NCI-H345 (cell line): ENCODE results near the gene NOX5.

Experiments
- DNase-seq: peaks from one replicate; lab custom pipeline; 2025; lab: John Stamatoyannopoulos, UW

Gene NOX5

DNA sequence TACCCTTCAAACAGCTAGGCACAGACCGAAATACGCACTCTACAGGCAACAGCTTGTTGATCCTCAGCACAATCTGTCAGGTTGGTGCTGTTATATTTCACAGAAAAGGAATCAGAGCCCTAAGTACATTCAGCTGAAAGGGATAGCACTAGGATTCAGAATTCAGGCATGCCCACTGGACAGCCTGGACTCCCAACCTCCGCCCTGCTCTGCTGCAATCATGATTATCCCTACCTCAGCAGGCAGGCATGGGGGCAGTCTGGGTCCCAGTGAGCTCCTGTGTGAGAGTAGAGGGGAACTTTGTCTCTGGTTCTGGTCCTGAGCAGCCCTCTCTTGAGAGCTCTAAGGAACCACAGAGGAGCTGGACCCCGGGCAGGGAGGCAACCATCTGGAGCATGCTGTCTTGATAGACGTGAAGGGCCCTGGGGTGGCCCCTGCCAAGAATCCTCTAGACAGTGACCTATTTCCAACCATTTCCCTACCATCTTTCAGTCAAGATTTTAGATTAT lies 23.4 kb upstream of the NOX5 start:
- no peak for DNase-seq

DNA sequence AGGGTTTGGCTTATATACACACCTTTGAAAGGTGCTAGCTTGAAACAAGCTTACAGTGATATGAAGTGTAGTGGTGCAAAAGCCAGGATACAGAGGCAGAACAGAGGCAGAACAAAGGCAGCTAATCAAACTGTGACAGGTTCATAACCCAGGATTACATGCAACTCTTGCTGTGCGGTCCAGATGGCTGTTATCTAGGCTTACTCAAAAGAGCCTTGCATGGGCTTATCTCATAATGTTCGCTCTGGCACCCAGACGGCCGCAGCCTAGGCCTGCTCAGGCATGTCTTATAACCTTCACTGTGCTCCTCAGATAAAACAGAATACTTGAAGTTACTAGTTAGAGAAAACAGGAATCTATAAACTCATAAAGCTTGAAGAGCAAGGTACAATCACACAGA lies 22.8 kb upstream of the NOX5 start:
- no peak for DNase-seq

DNA sequence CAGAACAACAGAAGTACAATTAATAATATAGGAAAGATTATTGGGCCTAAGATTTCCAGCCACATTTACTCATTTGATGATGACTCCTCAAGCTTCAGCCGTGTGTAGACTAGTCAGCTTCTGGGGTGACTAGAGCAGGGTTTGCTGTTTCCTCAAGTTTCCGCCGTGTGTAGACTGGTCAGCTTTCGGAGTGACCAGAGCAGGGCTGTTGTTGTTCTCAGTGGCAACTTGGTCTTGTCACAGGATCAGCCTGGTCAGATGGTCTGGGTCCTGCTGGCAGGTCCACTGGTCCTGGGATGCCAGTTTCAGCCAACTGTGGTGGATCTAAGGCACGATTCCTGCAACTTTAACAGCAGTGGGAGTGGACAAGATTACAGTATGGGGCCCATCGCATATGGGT lies 21.8 kb upstream of the NOX5 start:
- no peak for DNase-seq

DNA sequence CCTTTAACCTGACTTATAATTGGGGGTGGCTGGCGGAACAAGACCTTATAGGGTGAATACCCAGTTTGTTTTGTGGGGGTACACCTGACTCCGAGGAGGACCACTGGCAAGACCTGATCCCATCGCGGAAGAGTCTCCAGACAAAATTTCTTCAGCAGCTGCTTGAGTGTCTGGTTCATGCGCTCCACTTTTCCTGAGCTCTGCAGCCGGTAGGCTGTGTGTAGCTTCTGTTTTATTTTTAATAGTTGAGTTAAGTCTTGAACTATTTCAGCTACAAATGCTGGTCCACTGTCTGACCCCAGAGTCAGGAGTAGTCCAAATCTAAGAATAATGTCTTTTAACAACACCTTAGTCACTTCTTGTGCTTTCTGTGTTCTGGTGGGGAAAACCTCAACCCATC lies 21.2 kb upstream of the NOX5 start:
- DNase-seq = no peak

DNA sequence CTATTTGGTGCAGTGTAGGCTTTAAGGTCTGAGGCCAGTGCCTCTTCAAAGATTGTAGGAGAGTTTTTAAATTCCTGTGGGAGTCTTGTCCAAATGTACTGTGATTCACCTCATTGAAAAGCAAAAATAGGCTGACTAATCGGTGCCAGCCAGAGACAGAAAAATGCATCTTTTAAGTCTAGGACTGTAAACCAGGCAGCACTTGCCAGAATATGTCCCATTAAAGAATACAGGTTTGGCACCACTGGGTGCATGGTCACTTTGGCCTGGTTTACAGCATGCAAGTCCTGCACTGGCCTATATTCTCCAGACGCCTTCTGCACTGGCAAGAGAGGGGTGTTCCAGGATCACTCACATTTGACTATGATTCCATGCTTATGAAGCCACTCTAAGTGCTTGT lies 20.3 kb upstream of the NOX5 start:
- no peak for DNase-seq

DNA sequence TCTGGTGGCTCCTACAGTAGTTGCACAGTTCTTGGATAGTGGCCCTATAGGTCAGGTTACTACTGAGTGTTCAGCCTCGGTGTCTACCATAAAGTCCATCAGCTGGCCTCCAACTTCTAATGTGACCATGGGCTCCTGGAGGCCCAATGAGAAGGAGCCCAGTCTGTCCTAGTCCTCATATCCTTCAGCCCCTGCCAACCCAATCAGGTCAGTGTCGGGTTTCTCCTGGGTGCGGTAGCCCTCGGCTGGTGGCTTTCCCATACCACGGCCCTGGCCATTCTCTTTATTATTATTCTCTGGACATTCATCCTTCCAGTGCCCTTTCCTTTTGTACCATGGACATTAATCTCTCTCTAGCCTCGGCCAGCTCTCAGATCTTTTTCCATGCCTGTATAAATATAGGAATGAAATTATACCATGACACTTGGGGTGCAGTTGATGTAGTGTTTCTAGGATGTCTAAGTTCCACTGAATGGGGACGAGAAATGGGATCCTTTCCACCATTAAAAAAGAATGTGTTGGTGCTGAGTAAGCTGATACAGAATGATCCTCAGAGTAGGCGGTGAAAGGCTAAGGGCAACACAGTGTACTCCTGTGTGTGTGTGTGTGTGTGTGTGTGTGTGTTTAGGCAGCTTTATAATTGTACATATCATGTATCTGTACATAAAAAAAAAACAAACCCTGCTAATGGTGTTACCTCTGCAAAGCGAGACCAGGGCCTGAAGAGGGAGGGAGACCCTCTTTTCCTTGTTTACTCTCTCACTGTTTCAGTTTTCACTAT lies 19.3 kb upstream of the NOX5 start:
- DNase-seq = no peak

DNA sequence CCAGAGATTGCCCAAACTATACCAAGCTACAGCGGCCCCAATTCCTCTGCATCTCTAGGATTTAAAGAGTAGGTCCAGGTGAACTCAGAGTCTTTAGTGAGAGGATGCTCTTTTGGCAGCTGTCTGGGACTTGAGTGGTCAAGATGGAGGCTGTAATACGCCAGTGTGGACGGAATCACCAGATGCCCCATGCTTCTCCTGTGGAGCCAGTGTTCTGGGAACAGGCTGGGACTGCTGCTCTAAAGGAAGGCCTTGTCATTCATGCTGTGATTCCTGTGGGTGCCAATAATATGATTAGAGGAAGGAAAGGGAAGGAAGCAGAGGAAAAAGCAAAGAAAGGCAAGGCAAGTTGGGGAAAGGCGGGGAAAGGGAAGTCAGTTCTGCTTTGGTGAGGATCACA lies 17.4 kb upstream of the NOX5 start:
- DNase-seq = no peak

DNA sequence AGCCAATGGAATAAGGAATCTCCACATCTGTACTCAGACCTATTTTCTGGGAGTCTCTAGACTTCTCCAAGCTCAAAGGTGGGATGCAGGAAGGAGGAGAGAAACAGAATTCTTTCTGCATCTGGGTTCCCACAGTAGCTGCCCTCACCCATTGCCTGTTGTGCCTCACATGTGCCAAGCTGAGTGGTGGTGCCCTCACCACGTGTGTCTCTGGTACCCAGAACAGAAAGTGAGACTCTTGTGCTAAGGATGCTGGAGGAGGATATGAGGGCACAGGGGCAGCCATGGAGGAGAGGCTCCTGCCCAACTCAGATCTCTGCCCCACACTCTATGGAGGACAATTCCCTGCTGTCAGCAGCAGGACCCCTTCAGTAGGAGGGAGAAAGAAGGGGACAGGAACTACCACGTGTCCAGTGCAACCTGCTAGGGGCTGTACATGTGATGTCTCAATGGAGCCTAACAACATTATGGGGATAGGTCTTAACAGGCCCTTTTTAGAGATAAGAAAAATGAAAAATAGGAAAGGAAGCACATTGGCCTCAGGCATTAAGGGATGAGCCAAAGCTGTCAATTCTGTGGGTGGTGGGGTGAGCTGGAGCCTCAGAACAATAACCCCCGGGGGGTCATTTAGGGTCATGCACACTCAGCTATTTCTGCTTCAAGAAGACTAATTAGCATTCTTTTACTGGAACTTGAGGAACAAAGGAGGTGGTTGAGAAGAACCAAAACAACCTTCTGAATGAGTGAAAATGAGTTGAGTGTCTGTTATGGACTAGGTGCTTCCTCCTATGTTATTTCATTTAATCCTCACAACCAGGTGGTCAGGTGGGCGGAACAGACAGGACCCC lies 16.3 kb upstream of the NOX5 start:
- no peak for DNase-seq

DNA sequence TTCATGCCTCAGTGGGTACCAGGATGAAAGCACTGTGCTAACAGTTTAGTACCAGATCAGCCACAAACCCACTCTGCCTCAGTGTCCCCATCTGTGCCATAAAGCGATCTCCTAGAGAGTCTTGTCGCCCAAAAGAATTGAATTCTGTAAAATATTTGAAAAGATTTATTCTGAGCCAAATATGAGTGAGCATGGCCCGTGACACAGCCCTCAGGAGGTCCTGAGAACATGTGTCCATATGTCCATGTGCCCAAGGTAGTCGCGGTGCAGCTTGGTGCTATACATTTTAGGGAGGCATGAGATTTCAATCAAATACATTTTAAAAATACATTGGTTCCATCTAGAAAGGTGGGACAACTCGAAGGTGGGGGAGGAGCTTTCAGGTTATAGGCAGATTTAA lies 15.4 kb upstream of the NOX5 start:
- DNase-seq = no peak

DNA sequence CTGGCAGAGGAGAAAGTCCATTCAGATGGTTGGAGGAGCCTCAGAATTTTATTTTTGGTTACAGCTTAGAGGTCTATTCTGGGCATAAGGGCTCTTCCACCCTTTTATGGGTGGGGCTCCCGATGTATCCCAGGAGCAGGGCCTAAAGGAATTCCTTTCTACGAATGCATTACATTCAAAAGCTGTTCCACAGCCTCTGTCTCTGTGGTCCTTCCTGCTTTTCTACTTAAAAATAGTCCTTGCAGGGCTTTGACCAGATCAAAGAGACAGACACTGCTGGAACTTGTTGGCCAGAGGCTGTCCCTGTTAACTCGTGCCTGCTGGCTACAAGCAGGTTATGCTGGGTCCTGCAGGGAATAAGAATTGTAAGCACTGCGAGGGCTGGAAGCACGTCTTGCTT lies 14.4 kb upstream of the NOX5 start:
- DNase-seq = no peak

DNA sequence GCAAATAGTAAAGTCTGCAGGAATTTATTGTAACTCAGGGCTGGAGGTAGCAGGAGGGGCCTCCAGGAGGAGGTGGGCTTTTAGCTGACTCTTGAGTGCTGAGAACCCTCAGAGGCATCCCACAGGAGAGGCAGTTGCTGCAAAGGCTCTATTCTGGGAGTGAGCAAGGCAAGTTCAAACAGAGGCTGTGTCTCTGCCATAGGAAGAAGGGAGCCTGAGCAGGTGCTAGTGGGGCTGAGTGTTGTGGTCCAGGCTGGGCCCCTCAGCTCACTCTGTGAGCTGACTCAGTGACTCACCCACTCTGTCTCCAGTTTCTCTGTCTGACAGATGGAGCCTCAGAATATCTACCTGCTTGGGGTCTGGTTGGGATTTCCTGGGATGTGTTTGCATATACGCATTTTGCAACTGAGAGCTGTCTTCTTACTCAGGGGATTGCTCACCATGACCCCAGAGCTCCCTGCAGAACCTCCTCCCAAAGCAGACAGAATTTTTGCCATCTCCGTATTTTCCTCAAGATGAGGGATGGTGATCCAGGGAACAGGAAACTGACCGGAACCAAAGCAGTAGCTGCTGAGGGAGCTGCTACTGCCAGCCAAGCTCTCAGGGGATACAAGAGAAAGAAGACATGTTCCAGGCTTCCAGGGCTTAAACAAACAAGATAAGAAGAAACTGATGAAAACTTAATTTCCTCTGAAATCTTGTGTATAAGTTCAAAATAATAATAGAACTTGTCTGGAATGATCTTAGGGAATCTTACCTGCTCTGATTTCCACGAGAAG lies 13.6 kb upstream of the NOX5 start:
- no peak for DNase-seq

DNA sequence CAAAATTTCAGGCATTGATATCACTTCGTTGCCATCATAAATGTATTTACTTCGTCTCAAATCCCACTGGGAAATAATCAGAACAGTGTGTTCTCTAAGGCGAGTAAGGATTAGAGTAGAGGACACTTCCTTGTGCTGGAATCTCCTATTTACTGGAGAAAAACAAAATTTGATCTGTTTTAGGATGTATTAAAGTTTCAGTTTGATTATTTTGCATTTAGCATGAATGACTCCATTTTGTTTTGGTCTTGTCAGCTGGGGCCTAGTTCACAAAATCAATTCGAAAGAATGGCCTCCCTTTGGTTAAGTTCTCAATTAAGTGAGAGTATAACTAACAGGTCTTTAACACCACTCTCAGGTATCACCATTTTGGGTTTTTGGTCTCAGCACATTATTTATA lies 11.7 kb upstream of the NOX5 start:
- DNase-seq = no peak

DNA sequence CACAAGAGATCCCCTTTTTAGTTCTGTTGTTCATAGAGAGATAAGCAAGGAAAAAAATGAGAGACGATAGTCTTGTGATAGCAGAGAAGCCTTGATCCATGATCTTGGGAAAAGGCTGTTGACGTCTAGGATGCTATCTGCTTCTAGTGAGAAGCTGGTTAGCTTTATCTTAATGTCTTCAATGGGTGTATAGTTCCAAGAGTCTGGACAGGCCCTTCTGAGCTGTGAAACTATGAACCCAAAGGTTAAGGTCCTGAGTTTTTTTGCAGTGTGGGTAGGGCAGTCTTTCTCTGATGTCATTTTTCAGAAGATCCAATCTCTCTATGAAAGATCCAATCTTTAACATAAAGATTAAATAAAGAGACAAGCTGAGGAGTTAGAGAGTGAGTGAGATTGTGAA lies 10.5 kb upstream of the NOX5 start:
- no peak for DNase-seq

DNA sequence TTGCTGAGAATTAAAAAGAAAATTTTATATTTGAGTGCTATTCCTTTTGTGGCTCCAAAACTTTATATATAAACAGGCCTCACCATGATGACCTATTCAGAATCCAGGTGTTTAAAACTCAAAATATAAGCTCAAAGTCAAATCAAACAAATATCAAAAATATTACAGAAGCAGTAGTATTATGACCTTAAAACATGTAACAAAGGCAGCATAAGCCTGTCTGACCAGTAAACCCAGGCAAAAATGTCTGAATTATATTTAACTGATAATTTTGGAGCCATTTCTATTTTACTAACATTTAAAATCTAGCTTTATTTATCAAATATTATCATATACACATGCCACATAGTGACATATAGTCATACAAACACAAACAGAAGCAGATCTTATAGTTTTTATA lies 6.4 kb upstream of the NOX5 start:
- DNase-seq = no peak

DNA sequence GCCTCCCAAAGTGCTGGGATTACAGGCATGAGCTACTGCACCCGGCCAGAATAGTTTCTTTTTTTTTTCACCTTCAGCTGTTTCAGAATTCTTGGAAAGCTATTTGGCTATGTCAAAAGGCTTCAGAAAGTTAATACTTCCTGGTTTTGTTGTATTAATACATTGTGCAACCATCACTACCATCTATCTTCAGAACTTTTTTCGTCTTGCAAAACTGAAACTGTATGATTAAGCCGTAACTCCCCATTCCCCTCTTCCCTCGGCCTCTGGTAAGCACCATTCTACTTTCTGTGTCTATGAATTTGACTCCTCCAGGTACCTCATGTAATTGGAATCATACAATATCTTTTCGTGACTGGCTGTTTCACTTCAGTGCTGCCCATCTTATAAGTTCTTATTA lies 5.2 kb upstream of the NOX5 start:
- no peak for DNase-seq

DNA sequence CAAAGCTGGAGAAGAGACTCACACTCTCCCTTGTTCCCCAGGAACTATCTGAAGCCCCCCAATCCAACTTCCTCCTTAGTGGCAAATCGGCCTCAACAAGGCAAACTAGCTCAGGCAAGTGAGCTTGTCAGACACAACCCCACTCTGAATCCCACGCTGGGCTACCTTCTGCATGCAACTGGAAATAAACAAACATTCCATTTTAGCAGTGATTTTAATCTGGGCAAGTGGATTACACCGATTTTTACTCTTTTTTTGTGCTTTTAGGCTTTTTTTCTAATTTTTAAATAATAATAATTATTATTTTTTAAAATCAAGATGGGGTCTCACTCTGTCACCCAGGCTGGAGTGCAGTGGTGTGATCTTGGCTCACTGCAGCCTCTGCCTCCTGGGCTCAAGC lies 2.9 kb upstream of the NOX5 start:
- no peak for DNase-seq

DNA sequence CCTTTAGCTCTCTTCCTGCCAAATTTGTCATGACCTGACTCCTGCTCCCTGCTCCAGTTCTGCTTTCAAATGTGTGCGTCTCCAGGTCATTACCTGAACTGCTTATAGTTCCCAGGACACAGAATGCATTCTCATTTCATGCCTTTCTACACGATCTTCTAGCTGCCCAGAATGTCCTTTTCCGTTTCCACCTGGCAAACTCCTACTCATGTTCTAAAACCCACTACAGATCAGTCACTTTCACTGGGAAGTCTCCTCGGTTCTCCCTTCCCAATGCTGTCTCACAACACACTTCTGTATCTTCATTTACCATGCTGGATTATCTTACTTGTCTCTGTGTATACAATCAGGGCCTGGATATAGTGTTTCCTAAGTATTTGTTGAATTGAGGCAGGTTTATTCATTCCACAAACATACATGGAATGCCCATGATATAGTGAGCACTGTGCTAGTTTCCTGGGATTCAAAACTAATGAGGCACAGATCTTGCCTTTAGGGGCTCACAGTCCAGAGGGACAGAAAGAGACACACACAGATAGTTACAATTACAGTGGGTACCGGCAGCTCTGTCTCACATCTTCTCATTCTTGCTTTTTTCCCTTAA lies 1.6 kb upstream of the NOX5 start:
- no peak for DNase-seq

DNA sequence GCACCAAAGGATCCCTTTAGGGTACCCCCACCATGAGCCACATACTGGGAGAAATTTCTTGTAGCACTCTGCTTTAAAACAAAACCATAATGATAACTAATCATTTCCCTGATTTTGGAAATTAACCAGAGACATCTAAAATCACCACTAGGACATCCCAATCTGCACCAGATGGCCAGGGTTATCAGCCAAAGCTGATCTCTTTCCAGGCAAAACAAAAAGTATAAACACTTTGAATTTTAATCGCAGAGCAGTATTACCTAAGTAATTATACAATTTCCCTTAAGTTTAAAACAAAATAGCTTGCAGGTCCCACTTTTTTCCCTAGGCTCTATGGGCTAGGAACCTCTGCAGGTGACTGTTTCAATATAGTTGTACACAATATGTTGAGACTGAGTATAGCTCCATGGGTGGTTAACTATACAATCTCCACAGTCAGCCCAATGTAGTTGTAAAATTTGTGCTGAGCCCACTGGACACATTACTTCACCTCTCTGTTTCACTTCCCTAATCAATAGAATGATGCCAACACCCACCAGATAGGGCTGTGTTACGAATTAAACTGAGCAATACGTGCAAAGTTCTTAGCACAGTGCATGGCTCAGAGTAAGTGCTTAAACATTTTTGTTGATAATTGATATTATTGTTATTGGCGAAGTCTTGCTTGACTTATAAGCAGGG lies 629 bp upstream of the NOX5 start:
- no peak for DNase-seq

DNA sequence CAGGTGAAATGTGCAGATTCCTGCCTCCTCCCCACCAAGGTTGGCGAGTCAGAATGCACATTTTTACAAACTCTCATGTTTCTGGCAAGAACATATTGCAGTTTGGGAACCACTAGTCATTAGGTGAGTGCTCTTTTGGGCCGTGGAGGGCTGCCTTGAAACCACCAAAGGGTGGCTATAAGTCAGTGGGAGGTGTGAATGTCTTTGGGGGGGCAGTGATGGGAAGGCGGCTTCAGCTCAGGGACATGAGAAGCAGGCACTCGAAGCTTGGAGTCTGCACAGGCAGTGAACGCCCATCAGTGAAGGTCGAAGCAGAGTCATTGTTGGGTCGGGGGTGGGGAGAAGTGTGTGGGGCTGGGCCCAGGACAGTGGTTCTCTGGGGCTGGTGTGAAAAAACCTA lies 1.1 kb downstream of the NOX5 start:
- DNase-seq = no peak

DNA sequence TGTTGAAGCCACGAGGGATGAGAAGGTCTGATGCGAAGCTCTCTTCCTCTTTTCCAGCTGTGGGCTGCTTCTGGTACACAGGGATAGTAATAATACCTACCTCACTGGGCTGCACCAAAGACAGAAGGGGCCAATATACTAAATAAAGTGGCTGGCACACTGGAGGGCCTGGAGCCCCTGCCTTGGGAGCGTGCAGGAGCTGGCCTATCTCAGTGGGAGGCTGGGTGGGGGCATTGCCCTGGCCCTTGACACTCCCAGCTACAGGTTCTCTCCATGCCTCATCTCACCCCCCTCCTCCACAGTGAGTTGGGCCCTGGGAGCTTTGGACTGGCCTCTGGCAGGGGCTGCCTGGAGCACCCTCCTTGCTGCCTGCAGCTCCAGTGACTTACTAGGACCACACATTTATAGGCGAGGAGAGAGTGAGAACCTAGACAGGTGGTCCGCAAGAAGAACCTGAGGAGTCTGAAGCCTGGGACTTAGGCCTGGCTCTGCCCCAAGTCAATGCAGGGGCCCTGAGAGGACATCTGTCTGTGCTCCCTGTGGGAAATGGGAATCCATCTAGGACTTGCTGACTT lies 1.6 kb downstream of the NOX5 start:
- no peak for DNase-seq

DNA sequence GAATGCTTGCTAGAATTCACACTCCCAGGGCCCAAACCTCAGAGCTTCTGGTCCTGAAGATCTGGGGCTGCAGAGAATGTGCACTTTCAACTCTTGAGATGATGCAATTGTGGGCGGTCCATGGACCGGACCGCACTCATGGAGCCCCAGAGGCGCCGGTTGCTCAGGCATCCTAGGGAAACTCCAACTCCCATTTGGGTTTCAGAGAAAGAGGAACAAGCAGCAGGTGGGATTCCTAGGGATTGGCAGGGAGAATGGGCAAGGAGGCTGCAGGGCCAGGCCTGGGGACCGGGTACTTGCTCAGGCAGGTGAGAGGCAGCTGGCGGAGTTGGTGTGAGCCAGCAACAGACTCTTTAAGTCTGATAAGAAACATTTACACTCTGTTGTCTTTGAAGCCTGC lies 3.5 kb downstream of the NOX5 start:
- DNase-seq = no peak
